Dermis microvascular lymphatic vessel endothelial cell (primary cell): ENCODE measurements around the gene SSR4. TPM values are rescaled to one million over a fixed set of nuclear protein-coding genes. Genes with fewer than 3 reads are reported as not detected.

Source experiments
- DNase-seq, 2 donors: peaks; one replicate each; pipeline versions ENCODE4 v3.0.0 to v3.0.0-alpha.2; 2010; ENCODE audit warnings: low read depth in 2 of 2
- total RNA-seq: library from RNA; depleted of rRNA; stranded (reverse); fragments of >200 nt; gene quantifications from 2 replicates; pipeline ENCODE4 v1.2.1, GENCODE V29; 2014

Gene SSR4
- total RNA-seq, 1 donor from 2014 or later: 134 TPM

GRCh38 chrX:153769158-153769864, 25.2 kb upstream of the SSR4 start:
- DNase-seq: no peak

- DNase-seq: no peak
Measured at GRCh38 chrX:153769865-153770600, 24.4 kb upstream of the SSR4 start.

- no peak for DNase-seq
Measured at GRCh38 chrX:153770601-153771414, 23.7 kb upstream of the SSR4 start.

- no peak for DNase-seq
Measured at GRCh38 chrX:153771415-153772315, 22.8 kb upstream of the SSR4 start.

GRCh38 chrX:153772316-153773217, 21.9 kb upstream of the SSR4 start:
- DNase-seq: no peak

- no peak for DNase-seq
Measured at GRCh38 chrX:153773218-153773611, 21.3 kb upstream of the SSR4 start.

GRCh38 chrX:153773741-153774575, 20.5 kb upstream of the SSR4 start:
- DNase-seq: no peak

GRCh38 chrX:153774576-153775292, 19.7 kb upstream of the SSR4 start:
- no peak for DNase-seq

- DNase-seq: no peak
Measured at GRCh38 chrX:153775293-153776119, 19.0 kb upstream of the SSR4 start.

- DNase-seq: no peak
Measured at GRCh38 chrX:153776120-153776599, 18.3 kb upstream of the SSR4 start.

- no peak for DNase-seq
Measured at GRCh38 chrX:153776611-153777045, 17.8 kb upstream of the SSR4 start.

GRCh38 chrX:153777261-153778090, 17.0 kb upstream of the SSR4 start:
- no peak for DNase-seq

GRCh38 chrX:153778181-153778580, 16.3 kb upstream of the SSR4 start:
- no peak for DNase-seq

GRCh38 chrX:153778684-153779101, 15.8 kb upstream of the SSR4 start:
- DNase-seq: no peak

GRCh38 chrX:153779891-153780677, 14.4 kb upstream of the SSR4 start:
- no peak for DNase-seq
